Measurements from ENCODE around the gene TAMALIN. TPM values are rescaled to one million over a fixed set of nuclear protein-coding genes. Genes with fewer than 3 reads are reported as not detected.

Gene TAMALIN
- total and polyA plus RNA-seq, 8 donors: 2.7 to 61.3 (median 16.3) TPM; not detected in 1

DNA sequence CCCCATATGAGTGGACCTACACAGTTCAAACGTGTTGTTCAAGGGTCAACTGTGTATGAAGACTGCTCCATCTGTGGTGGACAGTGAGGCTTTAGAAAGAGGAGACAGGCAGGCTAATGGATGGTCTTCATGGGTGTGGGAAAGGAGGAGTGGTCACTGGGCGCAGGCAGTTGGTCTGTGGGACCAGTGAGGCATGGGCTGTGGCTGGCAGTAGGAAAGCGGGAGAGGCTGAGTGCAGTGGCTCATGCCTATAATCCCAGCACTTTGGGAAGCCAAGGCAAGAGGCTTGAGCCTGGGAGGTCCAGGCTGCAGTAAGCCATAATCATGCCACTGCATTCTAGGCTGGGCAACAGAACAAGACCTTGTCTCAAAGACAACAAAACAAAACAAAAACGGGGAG is 42.5 kb downstream of the TAMALIN start:
- Histone ChIP-seq H3K4me1 (peaks cover 50 to 78% (median 60%) of the 10 kb centered on the region in 4 donors), H3K36me3 (peaks cover 0 to 6% (median 6%) of the 10 kb centered on the region in 4 donors), H3K9me3 (no peaks in the 10 kb centered on the region), H3K4me3 (no peak overlapping the region), H3K27ac (peak overlapping the region; percentile 17 to 100 (median 98)), H3K27me3 (no peaks in the 10 kb centered on the region)
- WGBS, 5 donors: 73 to 83% (median 79%) methylated on average over 4 of the region's 4 CpGs
- no peak for DNase-seq
- TF ChIP-seq CTCF (IDR thresholded peaks at IDR 0.05) (no peak), POLR2A (IDR thresholded peaks at IDR 0.05) (no peak), POLR2AphosphoS5 (IDR thresholded peaks at IDR 0.05) (no peak), EP300 (IDR thresholded peaks at IDR 0.05) (no peak)
- intact Hi-C loops (cut with DNase I; ENCODE audit: low total_unique reads): no loop called here

DNA sequence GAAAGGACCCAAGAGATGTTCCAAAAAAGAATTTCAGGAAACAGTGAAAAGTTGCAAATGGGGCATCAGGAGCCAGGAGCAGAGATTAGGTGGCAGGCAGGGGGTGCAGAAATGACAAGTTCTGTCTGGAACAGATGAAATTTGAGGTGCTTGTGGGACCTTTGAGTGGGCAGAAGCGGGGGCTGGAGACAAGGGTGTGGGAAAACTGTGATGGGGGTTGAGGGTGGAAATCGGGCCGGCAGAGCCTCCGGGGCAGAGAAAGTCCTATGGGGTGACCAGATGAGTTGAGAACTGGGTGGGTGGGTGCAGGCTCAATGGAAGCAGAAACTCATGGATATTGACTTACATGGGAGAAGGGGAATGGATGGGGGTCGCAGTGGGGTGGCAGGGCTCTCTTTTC is 42.9 kb downstream of the TAMALIN start:
- TF ChIP-seq POLR2AphosphoS5 (IDR thresholded peaks at IDR 0.05) (no peak), CTCF (IDR thresholded peaks at IDR 0.05) (no peak), EP300 (IDR thresholded peaks at IDR 0.05) (no peak), POLR2A (IDR thresholded peaks at IDR 0.05) (no peak)
- DNase-seq: no peak
- intact Hi-C loops (cut with DNase I; ENCODE audit: low total_unique reads): no loop called here

DNA sequence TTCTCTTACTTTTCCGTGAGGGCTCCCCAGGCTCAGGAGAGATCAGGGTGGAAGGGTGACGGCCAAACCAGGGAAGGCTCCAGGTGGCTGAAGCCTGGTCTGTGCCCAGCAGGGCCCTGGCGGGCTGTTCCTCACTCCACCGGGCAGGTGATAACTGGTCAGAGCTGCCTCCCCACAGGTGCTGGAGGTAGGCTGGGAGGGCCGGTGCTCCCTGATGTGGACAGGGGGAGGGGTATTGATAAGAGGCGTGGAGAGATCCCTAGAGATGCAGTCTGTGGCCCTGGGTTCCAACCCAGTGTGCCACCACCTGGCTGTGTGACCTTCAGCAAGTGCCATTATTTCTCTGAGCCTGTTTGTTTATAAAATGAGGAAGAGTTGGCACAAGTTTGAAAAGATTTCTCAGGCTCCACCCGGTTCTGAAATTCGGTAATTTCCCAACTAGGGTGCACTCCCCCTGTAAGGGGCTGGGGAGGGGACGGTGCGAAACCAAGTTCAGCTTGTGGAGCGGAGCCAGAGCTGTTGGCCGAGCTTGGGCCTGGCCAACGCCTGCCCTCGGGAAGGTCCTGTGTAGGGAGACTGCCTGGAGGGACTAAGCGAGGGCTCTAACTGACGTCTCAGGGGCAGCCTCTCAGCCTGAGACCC is 43.5 kb downstream of the TAMALIN start:
- 12 to 28% (median 17%) methylated on average over 14 to 16 of the region's 16 CpGs for WGBS, 5 donors
- Histone ChIP-seq H3K4me3 (peak overlapping the region; percentile 59 to 80 (median 67)), H3K9me3 (no peaks in the 10 kb centered on the region), H3K27ac (peak overlapping the region; percentile 78 to 100 (median 98)), H3K4me1 (peaks cover 42 to 78% (median 53%) of the 10 kb centered on the region in 4 donors), H3K36me3 (peaks cover 9 to 16% (median 16%) of the 10 kb centered on the region in 4 donors), H3K27me3 (no peaks in the 10 kb centered on the region)
- intact Hi-C loops (cut with DNase I; ENCODE audit: low total_unique reads): no loop called here
- TF ChIP-seq EP300 (IDR thresholded peaks at IDR 0.05) (peak; percentile 52), POLR2A (IDR thresholded peaks at IDR 0.05) (no peak), POLR2AphosphoS5 (IDR thresholded peaks at IDR 0.05) (peak in 1 of 3 donors; percentile 11)
- peak; percentile 67 to 75 for DNase-seq

More for the DNA sequence above, 42.9 kb downstream of the TAMALIN start:
- peaks cover 4 to 10% (median 10%) of the 10 kb centered on the region in 4 donors for H3K36me3 ChIP-seq
- H3K27me3 ChIP-seq: no peaks in the 10 kb centered on the region
- H3K4me1 ChIP-seq: peaks cover 46 to 78% (median 56%) of the 10 kb centered on the region in 4 donors
- WGBS, 5 donors: 80 to 90% (median 80%) methylated on average over 5 of the region's 5 CpGs
- peak overlapping the region; percentile 78 to 100 (median 98) for H3K27ac ChIP-seq
- no peaks in the 10 kb centered on the region for H3K9me3 ChIP-seq
- H3K4me3 ChIP-seq: peak overlapping the region in 1 of 4 donors; percentile 80

DNA sequence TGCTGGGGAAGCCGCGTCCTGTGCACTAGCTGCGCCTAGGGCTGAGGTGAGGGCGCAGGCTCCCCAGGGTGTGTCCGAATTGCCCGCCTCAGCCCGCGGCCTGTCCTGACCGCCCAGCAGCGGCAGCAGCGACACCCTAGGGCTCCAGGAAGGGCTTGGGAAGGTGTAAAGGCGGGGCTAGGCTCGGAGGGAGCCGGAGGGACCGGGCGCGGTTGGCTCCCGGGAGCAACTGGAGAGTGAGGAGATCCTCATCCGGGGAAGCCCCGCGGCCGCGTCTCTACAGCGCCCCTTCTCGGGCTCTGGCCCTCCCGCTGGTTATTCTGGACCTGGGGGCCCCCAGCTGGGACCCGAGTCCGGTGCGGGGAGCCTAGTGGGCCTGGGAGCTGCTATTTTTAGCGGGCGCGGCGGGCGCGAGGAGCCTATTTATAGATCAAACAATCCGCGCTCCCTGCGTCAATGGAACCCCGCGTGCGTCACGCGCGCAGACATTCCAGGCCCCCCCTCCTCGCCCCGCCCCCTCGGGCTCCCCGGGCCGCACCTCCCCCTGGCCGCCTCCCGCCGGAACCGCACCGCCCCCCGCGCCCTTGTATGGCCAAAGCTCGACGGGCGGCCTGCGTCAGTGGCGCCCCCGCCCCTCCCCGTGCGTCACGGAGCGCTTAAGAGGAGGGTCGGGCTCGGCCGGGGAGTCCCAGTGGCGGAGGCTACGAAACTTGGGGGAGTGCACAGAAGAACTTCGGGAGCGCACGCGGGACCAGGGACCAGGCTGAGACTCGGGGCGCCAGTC is 44.2 kb downstream of the TAMALIN start, which contains the start of gene NR4A1:
Gene NR4A1 (plus strand): TSS at position 685 of the 784 bp plus-strand sequence. CDS start 2,887 bp downstream, outside the sequence.
- intact Hi-C loops (cut with DNase I; ENCODE audit: low total_unique reads): no loop called here
- Histone ChIP-seq H3K27me3 (no peaks in the 10 kb centered on the region), H3K27ac (peak within 1 kb of the TSS; percentile 89 to 100 (median 98)), H3K36me3 (peaks cover 14 to 23% (median 22%) of the 10 kb centered on the region in 4 donors), H3K4me1 (peaks cover 36 to 76% (median 46%) of the 10 kb centered on the region in 4 donors), H3K9me3 (no peaks in the 10 kb centered on the region), H3K4me3 (peak within 1 kb of the TSS; percentile 59 to 80 (median 67))
- peak; percentile 99 for DNase-seq
- 0 to 1% (median 1%) methylated on average over 12 to 77 of the region's 77 CpGs for WGBS, 5 donors
- TF ChIP-seq EP300 (IDR thresholded peaks at IDR 0.05) (no peak), CTCF (IDR thresholded peaks at IDR 0.05) (peak in 2 of 7 experiments; percentile 5 to 6), POLR2A (IDR thresholded peaks at IDR 0.05) (peak in 2 of 4 donors; percentile 96 to 98), POLR2AphosphoS5 (IDR thresholded peaks at IDR 0.05) (peak; percentile 99 to 100 (median 100))

All from stomach (tissue), 9 donors.